NOMO-1 treated with dmso at 0.1 percent for 144 hours (cell line): ENCODE results near the gene PCDHGA12.
"Not testable (repeated sequence)": the region's sequence is repeated elsewhere in the genome, so short reads cannot be mapped to it uniquely, and the experiment has no call there.

Experiments
- DNase-seq: peaks from one replicate; lab custom pipeline; 2025; ENCODE audit not compliant: unreplicated experiment; lab: John Stamatoyannopoulos, UW

The PCDHGA12 gene

DNA sequence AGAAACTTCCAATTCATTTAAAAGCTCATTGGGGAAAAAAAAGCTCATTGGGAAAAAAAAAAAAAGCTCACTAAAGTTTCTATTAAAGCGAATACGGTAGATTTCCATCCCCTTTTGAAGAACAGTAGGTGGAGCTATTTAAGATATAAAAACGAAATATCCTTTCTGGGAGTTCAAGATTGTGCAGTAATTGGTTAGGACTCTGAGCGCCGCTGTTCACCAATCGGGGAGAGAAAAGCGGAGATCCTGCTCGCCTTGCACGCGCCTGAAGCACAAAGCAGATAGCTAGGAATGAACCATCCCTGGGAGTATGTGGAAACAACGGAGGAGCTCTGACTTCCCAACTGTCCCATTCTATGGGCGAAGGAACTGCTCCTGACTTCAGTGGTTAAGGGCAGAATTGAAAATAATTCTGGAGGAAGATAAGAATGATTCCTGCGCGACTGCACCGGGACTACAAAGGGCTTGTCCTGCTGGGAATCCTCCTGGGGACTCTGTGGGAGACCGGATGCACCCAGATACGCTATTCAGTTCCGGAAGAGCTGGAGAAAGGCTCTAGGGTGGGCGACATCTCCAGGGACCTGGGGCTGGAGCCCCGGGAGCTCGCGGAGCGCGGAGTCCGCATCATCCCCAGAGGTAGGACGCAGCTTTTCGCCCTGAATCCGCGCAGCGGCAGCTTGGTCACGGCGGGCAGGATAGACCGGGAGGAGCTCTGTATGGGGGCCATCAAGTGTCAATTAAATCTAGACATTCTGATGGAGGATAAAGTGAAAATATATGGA lies at the start of gene PCDHGA12:
Gene PCDHGA12 (plus strand): TSS at position 176 of the 782 bp plus-strand sequence. CDS start 253 bp downstream, at position 429.
- no peak for DNase-seq

- no peak for DNase-seq
Observed at GRCh38 chr5:141382469-141383294, 47.6 kb upstream of the PCDHGA12 start, which contains the start of gene PCDHGA7. Gene PCDHGA7 (plus strand): TSS chr5:141382742. CDS start chr5:141382900, 158 bp downstream.

DNA sequence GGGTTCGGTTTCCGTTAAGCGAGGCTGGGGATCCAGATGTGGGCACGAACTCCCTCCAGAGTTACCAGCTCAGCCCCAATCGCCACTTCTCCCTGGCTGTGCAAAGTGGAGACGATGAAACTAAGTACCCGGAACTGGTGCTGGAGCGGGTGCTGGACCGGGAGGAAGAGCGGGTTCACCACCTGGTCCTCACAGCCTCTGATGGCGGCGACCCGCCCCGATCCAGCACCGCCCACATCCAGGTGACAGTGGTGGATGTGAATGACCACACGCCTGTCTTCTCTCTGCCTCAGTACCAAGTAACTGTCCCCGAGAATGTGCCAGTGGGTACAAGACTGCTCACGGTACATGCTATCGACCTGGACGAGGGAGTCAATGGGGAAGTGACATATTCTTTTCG lies 47.0 kb upstream of the PCDHGA12 start:
- no peak for DNase-seq

- no peak for DNase-seq
Observed at GRCh38 chr5:141384471-141385267, 45.6 kb upstream of the PCDHGA12 start.

DNA sequence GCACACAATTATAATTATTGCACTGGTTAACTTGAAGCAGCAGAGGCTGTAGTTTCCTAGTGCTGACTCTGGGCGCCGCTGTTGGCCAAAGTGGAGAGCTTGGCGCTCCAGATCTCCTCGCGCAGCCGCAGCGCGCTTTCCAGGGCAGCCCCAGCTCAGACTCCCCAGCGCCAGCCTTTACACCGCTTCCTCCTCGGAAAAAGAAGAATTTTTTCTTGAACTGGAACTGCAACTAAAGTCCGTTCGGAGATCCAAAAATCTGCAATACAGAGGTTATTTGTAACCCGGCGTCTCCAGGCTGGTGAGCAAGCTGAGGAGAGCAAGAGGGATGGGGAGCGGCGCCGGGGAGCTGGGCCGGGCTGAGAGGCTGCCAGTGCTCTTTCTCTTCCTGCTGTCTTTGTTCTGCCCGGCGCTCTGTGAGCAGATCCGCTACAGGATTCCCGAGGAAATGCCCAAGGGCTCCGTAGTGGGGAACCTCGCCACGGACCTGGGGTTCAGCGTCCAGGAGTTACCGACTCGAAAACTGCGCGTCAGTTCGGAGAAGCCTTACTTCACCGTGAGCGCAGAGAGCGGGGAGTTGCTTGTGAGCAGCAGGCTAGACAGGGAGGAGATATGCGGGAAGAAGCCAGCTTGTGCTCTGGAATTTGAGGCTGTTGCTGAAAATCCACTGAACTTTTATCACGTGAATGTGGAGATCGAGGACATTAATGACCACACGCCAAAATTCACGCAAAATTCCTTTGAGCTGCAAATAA lies 42.6 kb upstream of the PCDHGA12 start, which contains the start of gene PCDHGB4:
Gene PCDHGB4 (plus strand): TSS at position 142 of the 755 bp plus-strand sequence. CDS start 187 bp downstream, at position 329.
- DNase-seq, result not testable (repeated sequence)

GRCh38 chr5:141388661-141389060 lies 41.6 kb upstream of the PCDHGA12 start:
- no peak for DNase-seq

GRCh38 chr5:141389153-141390042 lies 40.9 kb upstream of the PCDHGA12 start:
- DNase-seq, result no peak

- DNase-seq, result no peak
Observed at GRCh38 chr5:141392429-141393198, 37.7 kb upstream of the PCDHGA12 start, which contains the start of gene PCDHGA8. Gene PCDHGA8 (plus strand): TSS chr5:141392633. CDS start chr5:141392814, 181 bp downstream.

DNA sequence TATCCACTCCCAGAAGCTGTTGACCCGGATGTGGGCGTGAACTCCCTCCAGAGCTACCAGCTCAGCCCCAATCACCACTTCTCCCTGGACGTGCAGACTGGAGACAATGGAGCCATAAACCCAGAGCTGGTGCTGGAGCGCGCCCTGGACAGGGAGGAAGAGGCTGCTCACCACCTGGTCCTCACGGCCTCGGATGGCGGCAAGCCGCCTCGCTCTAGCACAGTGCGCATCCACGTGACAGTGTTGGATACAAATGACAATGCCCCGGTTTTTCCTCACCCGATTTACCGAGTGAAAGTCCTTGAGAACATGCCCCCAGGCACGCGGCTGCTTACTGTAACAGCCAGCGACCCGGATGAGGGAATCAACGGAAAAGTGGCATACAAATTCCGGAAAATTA lies 37.0 kb upstream of the PCDHGA12 start:
- no peak for DNase-seq

- DNase-seq, result not testable (repeated sequence)
Observed at GRCh38 chr5:141394401-141395187, 35.7 kb upstream of the PCDHGA12 start.

DNA sequence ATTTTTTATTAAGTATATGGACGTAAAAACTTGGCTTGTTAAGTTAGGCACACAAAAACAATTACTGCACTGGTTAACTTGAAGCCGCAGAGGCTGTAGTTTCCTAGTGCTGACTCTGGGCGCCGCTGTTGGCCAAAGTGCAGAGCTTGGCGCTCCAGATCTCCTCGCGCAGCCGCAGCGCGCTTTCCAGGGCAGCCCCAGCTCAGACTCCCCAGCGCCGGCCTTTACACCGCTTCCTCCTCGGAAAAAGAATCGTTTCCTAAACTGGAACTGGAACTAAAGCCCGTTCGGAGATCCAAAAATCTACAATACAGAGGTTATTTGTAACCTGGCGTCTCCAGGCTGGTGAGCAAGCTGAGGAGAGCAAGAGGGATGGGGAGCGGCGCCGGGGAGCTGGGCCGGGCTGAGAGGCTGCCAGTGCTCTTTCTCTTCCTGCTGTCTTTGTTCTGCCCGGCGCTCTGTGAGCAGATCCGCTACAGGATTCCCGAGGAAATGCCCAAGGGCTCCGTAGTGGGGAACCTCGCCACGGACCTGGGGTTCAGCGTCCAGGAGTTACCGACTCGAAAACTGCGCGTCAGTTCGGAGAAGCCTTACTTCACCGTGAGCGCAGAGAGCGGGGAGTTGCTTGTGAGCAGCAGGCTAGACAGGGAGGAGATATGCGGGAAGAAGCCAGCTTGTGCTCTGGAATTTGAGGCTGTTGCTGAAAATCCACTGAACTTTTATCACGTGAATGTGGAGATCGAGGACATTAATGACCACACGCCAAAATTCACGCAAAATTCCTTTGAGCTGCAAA lies 32.4 kb upstream of the PCDHGA12 start, which contains the start of gene PCDHGB5:
Gene PCDHGB5 (plus strand): TSS at position 192 of the 796 bp plus-strand sequence. CDS start 181 bp downstream, at position 373.
- not testable (repeated sequence) for DNase-seq

- DNase-seq, result no peak
Observed at GRCh38 chr5:141398608-141399007, 31.7 kb upstream of the PCDHGA12 start.

DNA sequence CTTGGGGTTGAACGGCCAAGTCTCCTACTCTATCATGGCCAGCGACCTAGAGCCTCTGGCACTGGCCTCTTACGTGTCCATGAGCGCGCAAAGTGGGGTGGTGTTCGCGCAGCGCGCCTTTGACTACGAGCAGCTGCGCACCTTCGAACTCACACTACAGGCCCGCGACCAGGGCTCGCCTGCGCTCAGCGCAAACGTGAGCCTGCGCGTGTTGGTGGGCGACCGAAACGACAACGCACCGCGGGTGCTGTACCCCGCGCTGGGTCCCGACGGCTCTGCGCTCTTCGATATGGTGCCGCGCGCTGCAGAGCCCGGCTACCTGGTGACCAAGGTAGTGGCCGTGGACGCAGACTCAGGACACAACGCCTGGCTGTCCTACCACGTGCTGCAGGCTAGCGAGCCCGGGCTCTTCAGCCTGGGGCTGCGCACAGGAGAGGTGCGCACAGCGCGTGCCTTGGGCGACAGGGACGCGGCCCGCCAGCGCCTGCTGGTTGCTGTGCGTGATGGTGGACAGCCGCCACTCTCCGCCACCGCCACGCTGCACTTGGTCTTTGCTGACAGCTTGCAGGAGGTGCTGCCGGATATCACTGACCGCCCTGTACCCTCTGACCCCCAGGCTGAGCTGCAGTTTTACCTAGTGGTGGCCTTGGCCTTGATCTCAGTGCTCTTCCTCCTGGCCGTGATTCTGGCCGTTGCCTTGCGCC lies 30.6 kb upstream of the PCDHGA12 start:
- DNase-seq, result no peak

DNA sequence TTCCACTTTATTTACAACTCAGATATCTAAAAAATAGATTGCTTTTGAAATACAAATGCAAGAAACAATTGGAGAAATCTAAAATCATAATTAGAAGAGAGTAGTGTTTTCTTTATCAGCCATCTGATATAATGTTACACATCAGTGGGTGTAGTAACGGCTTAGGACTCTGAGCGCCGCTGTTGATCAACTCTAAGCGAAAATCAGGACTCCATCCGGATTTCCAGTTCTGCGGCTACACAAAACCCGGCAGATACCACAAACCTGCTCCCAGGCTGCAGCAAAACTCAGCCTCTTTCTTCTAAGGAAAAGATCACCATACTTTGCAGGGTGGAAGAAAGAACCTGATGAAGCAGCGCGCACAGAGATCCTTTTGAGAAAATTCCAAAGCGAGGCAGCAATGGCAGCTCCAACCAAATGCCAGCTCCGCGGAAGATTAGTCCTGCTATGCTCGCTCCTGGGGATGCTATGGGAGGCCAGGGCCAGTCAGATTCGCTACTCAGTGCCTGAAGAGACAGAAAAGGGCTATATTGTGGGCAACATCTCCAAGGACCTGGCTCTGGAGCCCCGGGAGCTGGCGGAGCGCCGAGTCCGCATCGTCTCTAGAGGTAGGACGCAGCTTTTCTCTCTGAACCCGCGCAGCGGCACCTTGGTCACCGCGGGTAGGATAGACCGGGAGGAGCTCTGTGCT lies 27.6 kb upstream of the PCDHGA12 start, which contains the start of gene PCDHGA9:
Gene PCDHGA9 (plus strand): TSS at position 226 of the 691 bp plus-strand sequence. CDS start 175 bp downstream, at position 401.
- DNase-seq, result no peak

GRCh38 chr5:141403387-141403786 lies 26.9 kb upstream of the PCDHGA12 start:
- no peak for DNase-seq
